AML-193 (cell line): Measurements from ENCODE around the gene OXGR1.
"Not testable (repeated sequence)": the region's sequence is repeated elsewhere in the genome, so short reads cannot be mapped to it uniquely, and the experiment has no call there.

Experiments used
- DNase-seq, 2 experiments: peaks; one replicate each; lab custom pipeline; 2025; lab: John Stamatoyannopoulos, UW

The OXGR1 gene

GRCh38 chr13:96994017-96994857 lies at the start of gene OXGR1:
TSS of gene OXGR1 (minus strand) at chr13:96994476. CDS start at chr13:96987759, 6,717 bp downstream.
- no peak for DNase-seq

- DNase-seq = no peak
Measured at GRCh38 chr13:97043302-97043701, 49.0 kb upstream of the OXGR1 start.

- DNase-seq = peak in 1 of 2 experiments; percentile 2
Measured at GRCh38 chr13:97030705-97031452, 36.6 kb upstream of the OXGR1 start.

- peak; percentile 22 to 34 for DNase-seq
Measured at GRCh38 chr13:97028441-97029299, 34.4 kb upstream of the OXGR1 start.

GRCh38 chr13:97027162-97027554 lies 32.9 kb upstream of the OXGR1 start:
- DNase-seq = no peak

GRCh38 chr13:97026531-97027161 lies 32.4 kb upstream of the OXGR1 start:
- no peak for DNase-seq

GRCh38 chr13:97023812-97024211 lies 29.5 kb upstream of the OXGR1 start:
- DNase-seq = not testable (repeated sequence)

GRCh38 chr13:97023117-97023516 lies 28.8 kb upstream of the OXGR1 start:
- DNase-seq = no peak

- no peak for DNase-seq
Measured at GRCh38 chr13:97021241-97021640, 27.0 kb upstream of the OXGR1 start.

- DNase-seq = no peak
Measured at GRCh38 chr13:97020689-97021240, 26.5 kb upstream of the OXGR1 start.

- DNase-seq = no peak
Measured at GRCh38 chr13:97020194-97020593, 25.9 kb upstream of the OXGR1 start.

- no peak for DNase-seq
Measured at GRCh38 chr13:97019236-97019635, 25.0 kb upstream of the OXGR1 start.

GRCh38 chr13:97018029-97018819 lies 23.9 kb upstream of the OXGR1 start:
- DNase-seq = peak; percentile 47 to 50

- DNase-seq = no peak
Measured at GRCh38 chr13:97017322-97017721, 23.0 kb upstream of the OXGR1 start.

GRCh38 chr13:97015661-97016350 lies 21.5 kb upstream of the OXGR1 start:
- DNase-seq = no peak

GRCh38 chr13:97012251-97013048 lies 18.2 kb upstream of the OXGR1 start:
- no peak for DNase-seq

GRCh38 chr13:97011446-97012131 lies 17.3 kb upstream of the OXGR1 start:
- DNase-seq = no peak

GRCh38 chr13:97008643-97009042 lies 14.4 kb upstream of the OXGR1 start:
- DNase-seq = no peak
